ENCODE results near the gene MUSTN1.

The MUSTN1 gene

GRCh38 chr3:52834871-52835501 is at the start of gene MUSTN1:
TSS of gene MUSTN1 (minus strand) at chr3:52835019. CDS start at chr3:52834948, 71 bp downstream.
- no peak for TF ChIP-seq CTCF (IDR thresholded peaks at IDR 0.05; ENCODE audit: low read depth, low read length)
- H3K4me3 ChIP-seq (ENCODE audit: low read depth, low read length) = no peak within 1 kb of the TSS

GRCh38 chr3:52882377-52882776 is 47.6 kb upstream of the MUSTN1 start:
- no peak overlapping the region for H3K4me3 ChIP-seq (ENCODE audit: low read depth, low read length)
- TF ChIP-seq CTCF (IDR thresholded peaks at IDR 0.05; ENCODE audit: low read depth, low read length) = no peak

GRCh38 chr3:52881871-52882270 is 47.1 kb upstream of the MUSTN1 start:
- no peak for TF ChIP-seq CTCF (IDR thresholded peaks at IDR 0.05; ENCODE audit: low read depth, low read length)
- no peak overlapping the region for H3K4me3 ChIP-seq (ENCODE audit: low read depth, low read length)

GRCh38 chr3:52880474-52880873 is 45.7 kb upstream of the MUSTN1 start:
- no peak for TF ChIP-seq CTCF (IDR thresholded peaks at IDR 0.05; ENCODE audit: low read depth, low read length)
- H3K4me3 ChIP-seq (ENCODE audit: low read depth, low read length) = no peak overlapping the region

- TF ChIP-seq CTCF (IDR thresholded peaks at IDR 0.05; ENCODE audit: low read depth, low read length) = no peak
- H3K4me3 ChIP-seq (ENCODE audit: low read depth, low read length) = no peak overlapping the region
Measured at GRCh38 chr3:52880047-52880446, 45.2 kb upstream of the MUSTN1 start.

GRCh38 chr3:52879581-52879980 is 44.8 kb upstream of the MUSTN1 start:
- TF ChIP-seq CTCF (IDR thresholded peaks at IDR 0.05; ENCODE audit: low read depth, low read length) = no peak
- no peak overlapping the region for H3K4me3 ChIP-seq (ENCODE audit: low read depth, low read length)

- TF ChIP-seq CTCF (IDR thresholded peaks at IDR 0.05; ENCODE audit: low read depth, low read length) = no peak
- no peak overlapping the region for H3K4me3 ChIP-seq (ENCODE audit: low read depth, low read length)
Measured at GRCh38 chr3:52879090-52879489, 44.3 kb upstream of the MUSTN1 start.

Measured in WI38 (cell line).